TTC549 (cell line): Measurements from ENCODE around the gene FOSB.

ENCODE experiments used
- FAIRE-seq: peaks from 2 replicates; lab custom pipeline; 2012; peaks lifted over from hg19 to GRCh38; lab: Jason Lieb, UNC

The FOSB gene

GRCh38 chr19:45442778-45443461 is 24.9 kb upstream of the FOSB start:
- no peak for FAIRE-seq

DNA sequence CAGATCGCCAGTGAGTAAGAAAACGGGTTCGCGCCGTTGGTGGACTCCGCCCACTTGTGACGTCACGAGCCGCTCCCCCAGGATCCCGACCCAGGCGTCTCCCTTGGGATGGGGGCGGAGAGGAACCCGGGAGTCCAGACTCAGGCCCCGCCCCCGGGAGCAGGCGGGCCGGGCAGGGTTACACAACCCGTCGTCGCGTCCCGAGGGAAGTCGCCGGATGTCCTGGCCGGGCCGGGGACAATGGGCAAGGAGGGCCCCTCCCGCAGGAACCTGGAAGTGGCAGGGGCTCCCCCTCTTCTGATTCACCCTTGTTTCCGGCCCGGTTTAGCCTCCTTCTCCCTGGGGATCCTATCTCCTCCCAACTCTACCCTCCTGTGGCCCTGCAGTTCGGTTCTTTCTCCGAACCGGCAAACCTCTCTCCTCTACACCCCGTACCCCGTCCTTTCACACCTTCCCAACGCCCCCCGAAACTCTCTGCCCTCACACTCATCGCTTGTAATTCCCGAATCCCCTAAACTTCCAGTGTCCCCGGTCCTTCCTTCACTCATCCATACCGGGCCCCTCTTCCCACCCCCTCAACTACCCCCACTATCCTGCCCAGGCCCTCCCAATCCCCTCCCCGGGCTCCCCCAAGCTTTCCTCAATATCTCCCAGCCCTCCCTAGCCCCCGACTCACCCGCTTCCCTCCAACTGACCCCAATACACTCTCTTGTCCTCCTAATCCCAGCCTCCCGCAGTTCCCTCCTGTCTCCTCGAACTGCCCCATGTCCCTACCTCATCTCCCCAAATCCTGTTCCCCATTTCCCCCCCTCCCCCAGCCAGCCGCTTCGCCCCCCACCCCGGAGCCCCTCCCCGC is 24.1 kb upstream of the FOSB start:
- no peak for FAIRE-seq

DNA sequence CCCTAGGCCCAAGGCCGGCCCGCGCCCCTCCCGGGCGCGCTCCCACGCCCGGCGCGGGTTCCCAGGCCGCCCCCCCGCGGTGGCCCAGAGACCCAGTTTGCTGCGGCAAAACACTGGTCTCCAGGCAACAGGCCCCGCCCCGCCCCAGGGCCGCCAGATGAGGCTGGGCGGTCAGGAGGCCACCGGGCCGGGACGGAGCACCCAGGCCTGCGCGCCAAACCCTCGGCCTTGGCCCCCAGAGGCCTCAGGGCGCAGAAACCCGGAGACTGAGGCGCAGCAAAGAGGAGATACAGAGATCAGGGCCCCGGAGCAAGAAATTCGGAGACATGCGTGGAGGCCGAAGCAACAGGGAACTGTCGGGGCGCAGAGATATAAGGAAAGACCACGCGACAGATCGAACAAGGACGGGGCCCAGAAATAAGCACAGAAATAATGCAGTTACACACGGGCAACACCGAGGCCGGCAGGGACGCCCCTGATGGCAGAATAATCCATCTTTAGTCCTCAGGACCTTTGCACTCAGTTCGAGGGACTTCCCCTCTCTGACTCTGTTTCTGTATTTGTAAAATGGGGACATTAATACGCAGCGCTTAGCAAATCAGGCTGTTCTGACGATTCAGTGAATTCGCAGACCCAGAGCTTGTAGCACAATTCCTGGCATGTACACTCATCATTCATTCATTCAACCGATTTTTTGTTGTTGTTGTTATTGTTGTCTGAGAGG is 23.3 kb upstream of the FOSB start:
- no peak for FAIRE-seq

DNA sequence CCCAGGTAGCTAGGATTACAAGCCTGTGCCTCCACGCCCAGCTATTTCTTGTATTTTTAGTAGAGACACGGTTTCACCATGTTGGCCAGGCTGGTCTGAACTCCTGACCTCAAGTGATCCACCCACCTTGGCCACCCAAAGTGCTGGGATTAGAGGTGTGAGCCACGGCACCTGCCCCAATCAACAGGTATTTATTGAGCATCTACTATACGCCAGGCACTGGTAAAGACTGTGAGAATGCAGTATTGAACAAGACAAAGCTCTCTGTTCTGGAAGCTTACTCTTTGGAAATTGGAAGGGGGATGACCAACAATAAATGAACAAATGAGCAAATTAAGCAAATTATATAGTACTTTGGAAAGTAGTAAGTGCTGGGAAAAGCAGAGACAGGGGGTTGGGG is 22.7 kb upstream of the FOSB start:
- no peak for FAIRE-seq

DNA sequence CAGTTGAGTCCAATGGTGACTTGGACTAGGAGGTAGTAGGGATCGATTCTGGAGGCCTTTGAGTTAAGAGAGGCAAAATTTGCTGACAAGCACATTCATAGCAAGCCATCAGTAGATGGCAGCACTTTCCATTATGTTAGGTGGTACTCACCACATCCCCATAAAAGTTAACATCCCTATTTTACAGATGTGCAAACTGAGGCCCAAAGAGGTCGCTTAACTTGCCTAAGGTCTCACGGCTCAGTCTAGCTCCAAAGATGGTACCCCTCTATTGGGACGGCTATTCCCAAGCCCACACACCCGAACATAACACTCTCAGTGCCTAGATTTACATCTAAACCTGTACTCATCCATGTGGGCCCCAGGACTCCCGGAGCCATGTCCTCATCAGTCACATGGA is 21.5 kb upstream of the FOSB start:
- no peak for FAIRE-seq

DNA sequence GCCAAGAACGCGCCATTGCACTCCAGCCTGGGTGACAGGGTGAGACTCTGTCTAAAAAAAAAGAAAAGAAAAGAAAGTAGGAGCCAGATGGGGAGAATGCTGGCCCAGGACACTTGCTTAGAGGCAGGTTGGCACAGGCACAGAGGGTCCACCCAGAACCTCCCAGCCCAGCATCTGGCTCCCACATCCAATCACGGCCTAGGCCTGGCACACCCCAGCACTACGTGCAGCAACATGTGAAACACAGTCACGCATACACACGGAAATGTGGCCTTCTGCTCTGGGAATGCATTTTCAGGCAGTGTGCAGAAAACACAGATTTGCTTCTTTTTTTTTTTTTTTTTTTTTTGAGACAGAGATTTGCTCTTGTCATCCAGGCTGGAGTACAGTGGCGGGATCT is 20.9 kb upstream of the FOSB start:
- no peak for FAIRE-seq

- FAIRE-seq: no peak
These were observed 19.4 kb upstream of the FOSB start for GRCh38 chr19:45448425-45448756.

- FAIRE-seq: no peak
These were observed 18.9 kb upstream of the FOSB start for GRCh38 chr19:45448887-45449299.

DNA sequence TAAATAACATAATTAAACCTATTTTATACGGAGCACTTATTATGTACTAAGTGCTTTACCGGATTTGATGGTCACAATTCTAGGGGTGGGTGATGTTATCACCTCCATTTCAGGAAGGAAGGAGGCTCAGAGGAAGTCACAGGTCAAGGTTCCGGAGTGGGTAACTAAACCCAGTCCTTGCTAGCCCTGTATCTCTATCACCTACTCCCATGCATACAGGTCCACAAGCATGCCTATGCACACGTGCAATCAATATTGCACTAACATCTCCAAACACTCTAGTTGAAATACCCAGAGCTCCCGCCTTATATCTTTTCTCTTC is 17.8 kb upstream of the FOSB start:
- FAIRE-seq: no peak

GRCh38 chr19:45451131-45451849 is 16.5 kb upstream of the FOSB start:
- no peak for FAIRE-seq

GRCh38 chr19:45451850-45452387 is 15.9 kb upstream of the FOSB start:
- FAIRE-seq: no peak

DNA sequence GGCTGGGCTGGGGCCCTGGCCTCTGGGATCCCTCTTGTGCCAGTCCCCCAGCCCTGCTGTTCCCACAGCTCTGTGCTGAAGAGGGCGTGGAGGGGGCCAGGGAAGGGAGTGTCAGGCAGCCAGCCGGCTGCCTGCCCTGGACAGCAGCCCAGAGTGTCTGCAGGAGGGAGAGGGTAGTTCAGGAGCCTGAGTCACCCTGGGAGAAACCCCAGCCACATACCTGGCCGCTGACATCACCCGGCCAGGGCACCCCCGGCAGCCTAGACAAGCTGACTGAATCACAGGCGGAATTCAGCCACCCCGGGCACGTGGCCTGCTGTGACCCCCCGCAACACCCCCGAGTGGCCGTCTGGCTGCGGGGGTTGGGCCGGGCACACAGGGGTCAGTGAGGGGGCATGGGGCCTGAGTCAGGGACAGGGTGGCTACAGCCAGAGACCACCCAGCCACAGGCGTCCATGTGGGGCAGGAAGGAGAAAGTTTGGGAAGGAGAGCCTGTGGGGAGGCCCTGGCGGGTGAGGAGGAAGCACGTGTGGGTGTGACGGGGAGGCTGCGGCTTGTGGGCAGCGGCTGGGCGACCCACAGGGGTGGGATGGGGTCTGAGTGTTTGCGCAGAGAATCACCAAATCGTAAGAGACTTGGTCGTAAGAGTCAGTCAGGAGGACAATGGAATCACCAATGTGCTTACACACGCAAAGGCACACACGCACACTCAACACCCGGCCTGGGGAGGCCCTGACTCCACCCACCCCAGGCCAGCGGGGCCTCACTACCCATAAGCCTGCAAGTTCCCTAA is 11.9 kb upstream of the FOSB start:
- no peak for FAIRE-seq

- no peak for FAIRE-seq
These were observed 11.3 kb upstream of the FOSB start for GRCh38 chr19:45456500-45456815.

DNA sequence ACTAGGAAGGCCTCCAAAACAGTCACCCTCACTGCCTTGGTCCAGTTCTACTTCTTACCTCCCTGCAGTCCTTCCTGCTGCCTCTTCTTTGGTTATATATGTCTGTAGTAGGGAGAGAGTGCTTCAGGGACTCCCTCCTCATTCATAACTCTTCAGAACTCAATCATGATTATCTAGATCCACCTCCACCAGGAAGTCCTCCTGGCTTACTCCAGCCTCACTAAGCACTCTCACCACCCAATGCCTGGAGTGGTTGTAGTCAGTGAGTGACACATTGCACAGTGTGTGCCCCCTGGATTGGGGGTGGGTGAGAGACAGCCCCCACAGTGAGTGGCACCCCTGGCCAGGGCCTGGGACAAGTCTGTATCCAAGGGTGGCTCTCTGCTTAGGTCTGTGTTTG is 10.0 kb upstream of the FOSB start:
- FAIRE-seq: no peak

DNA sequence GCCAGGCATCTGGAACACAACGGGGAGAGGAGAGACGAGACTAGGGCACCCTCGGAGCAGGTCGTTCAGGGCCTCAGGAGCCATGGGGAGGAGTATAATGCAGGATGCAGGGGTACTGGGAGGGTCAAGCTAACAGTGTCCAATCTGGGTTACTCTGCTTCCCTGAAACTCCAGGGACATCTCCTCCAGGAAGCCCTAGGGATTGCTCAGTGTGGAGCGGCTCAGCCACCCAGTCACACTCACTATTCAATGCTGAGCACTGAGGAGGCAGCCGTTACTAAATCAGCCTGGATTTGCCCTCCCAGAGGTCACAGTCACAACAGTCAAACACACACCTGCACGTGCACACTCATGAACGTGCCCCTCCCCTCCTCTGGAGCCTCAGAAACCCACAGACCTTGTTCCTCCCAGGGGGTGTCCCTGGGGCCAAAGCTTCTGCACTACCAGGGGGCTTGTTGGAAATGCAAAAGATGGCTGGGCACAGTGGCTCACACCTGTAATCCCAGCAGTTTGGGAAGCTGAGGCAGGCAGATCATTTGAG is 6.9 kb upstream of the FOSB start:
- no peak for FAIRE-seq

GRCh38 chr19:45462174-45462573 is 5.6 kb upstream of the FOSB start:
- no peak for FAIRE-seq

- FAIRE-seq: no peak
These were observed 4.6 kb upstream of the FOSB start for GRCh38 chr19:45463241-45463640.

GRCh38 chr19:45464274-45464673 is 3.5 kb upstream of the FOSB start:
- no peak for FAIRE-seq

DNA sequence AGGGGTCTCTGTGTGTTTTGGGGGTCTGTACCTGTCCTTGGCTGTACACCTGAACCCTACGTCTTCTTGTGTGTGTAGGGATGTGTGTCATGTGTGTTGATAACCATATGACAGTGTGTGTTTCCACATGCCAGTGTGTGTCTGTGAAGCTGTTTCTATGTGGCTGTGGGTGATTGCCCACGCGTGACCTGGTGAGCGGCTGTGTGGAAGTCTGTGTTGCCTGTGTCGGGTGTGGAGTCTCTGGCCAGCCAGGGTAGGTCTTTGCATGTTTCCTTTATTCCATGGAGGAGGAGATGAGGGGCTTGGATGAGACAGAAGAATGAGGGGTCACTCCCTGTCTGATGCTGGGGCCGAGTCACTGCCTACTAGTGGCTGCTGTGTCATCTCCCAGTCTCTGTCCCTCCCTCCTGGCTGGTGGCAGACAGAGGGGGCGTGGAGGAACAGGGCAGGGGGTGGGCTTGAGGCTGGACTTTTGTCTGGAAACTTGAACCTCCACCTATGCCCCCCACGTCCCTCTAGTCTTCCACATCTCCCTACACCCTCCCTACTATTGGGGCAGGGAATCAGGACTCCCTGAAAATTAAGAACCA is 2.8 kb upstream of the FOSB start:
- no peak for FAIRE-seq

DNA sequence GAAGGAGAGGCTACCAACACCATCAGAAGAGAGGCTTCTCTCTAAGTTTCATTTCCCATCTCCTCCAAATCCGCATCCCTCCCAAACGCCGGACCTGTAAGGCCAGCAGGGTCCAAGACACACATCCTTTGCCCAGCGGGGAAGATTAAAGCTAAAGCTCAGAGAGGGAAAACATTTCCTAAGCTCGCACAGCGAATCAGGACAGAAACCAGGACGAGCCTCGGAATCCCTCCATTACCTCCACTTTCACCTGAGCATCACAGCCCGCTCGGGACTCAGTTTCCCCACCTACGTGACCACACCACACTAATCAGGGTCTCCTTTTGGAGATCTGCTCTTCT is 711 bp upstream of the FOSB start:
- no peak for FAIRE-seq

DNA sequence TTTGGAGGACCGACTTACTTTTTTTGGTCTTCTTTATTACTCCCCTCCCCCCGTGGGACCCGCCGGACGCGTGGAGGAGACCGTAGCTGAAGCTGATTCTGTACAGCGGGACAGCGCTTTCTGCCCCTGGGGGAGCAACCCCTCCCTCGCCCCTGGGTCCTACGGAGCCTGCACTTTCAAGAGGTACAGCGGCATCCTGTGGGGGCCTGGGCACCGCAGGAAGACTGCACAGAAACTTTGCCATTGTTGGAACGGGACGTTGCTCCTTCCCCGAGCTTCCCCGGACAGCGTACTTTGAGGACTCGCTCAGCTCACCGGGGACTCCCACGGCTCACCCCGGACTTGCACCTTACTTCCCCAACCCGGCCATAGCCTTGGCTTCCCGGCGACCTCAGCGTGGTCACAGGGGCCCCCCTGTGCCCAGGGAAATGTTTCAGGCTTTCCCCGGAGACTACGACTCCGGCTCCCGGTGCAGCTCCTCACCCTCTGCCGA is 409 bp downstream of the FOSB start:
- FAIRE-seq: no peak
